H1 (cell line): ENCODE results near the gene CLN6. TPM values are rescaled to one million over a fixed set of nuclear protein-coding genes. Genes with fewer than 3 reads are reported as not detected.

ENCODE experiments used
- CTBP2 ChIP-seq: IDR thresholded peaks from 2 replicates; pipeline ENCODE4 v1.7.0; 2011; ENCODE audit warnings: borderline replicate concordance, mild to moderate bottlenecking, moderate library complexity, mixed read lengths, low read length; ENCODE audit not compliant: insufficient read depth, insufficient read length
- PHF8 ChIP-seq: fragments of 200-600 bp; sonication (generic); conservative IDR thresholded peaks from 2 replicates; pipeline ENCODE4 v1.7.1; 2012; ENCODE audit warnings: low read depth, mild to moderate bottlenecking, inconsistent platforms, low read length, moderate library complexity
- RXRA ChIP-seq: IDR thresholded peaks from 2 replicates; pipeline ENCODE4 v1.6.1; 2011; ENCODE audit warnings: low read depth, mild to moderate bottlenecking, low read length, moderate library complexity; ENCODE audit not compliant: insufficient read depth
- polyA plus RNA-seq, 7 experiments: library from polyadenylated mRNA; depleted of rRNA in 3 of 7; stranded (reverse) in 5 of 7; unstranded in 2 of 7; fragments of >200 nt in 5 of 7; fragments of 200-250 nt in 2 of 7; gene quantifications; 1 replicate in 5 of 7; 2 replicates in 1 of 7; 4 replicates in 1 of 7; pipeline versions ENCODE4 v1.2.1 to v1.2.3, GENCODE V29; 2011 to 2013; ENCODE audit warnings: missing spikeins in 2 of 7, mixed read lengths in 2 of 7
- total RNA-seq: library from RNA; stranded (reverse); fragmentation: NEBNext Ultra II Directional; extraction: Animal tissue kit (Norgen Biotek cat#: 25700); gene quantifications from 2 replicates; pipeline ENCODE4 v1.2.1, GENCODE V29; 2021
- TF ChIP-seq, protein P1 (sequence below): fragments of 300-600 bp; sonication (generic); IDR thresholded peaks from 2 replicates; pipeline ENCODE4 v1.7.1; 2012; ENCODE audit warnings: low read length, moderate library complexity, mild to moderate bottlenecking, inconsistent platforms; ENCODE audit not compliant: insufficient replicate concordance

Gene CLN6
- total and polyA plus RNA-seq, 2 of the 8 experiments (the other 6 are each of a cell fraction or from before 2014, with no cell fraction given) = 60.0 to 137 TPM

DNA sequence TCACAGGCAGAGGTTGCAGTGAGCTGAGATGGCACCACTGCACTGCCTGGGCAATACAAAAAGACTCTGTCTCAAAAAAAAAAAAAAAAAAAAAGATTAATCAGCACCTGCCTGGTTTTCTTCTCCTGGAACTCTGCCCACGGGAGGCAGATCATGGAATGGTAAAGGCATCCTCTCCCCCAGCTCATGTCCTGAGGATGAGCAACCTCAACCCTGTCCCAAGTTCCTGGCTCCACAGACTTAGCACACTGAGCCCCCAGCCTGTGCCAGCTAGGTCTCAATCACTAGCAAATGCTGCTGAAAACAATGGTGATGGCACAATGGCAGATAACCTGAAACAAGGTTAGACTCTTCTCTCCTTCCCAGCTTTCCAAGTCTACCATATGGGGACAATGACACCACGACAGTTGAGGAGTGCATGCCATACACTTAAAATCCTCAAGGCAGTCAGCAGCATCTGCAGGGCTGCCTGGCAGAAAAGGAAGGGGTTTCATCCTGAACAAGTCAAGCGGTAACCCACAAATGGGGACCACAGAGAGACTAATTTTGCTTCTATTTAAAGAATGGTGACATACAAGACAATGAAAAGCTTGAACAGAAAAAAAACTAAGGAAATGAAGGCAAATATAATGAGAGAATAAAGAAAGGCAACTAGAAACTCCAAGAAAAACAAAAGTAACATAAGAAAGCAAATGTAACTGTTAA lies 4.8 kb downstream of the CLN6 start (continued):
- no peak for TF ChIP-seq RXRA
- TF ChIP-seq, protein P1, sequence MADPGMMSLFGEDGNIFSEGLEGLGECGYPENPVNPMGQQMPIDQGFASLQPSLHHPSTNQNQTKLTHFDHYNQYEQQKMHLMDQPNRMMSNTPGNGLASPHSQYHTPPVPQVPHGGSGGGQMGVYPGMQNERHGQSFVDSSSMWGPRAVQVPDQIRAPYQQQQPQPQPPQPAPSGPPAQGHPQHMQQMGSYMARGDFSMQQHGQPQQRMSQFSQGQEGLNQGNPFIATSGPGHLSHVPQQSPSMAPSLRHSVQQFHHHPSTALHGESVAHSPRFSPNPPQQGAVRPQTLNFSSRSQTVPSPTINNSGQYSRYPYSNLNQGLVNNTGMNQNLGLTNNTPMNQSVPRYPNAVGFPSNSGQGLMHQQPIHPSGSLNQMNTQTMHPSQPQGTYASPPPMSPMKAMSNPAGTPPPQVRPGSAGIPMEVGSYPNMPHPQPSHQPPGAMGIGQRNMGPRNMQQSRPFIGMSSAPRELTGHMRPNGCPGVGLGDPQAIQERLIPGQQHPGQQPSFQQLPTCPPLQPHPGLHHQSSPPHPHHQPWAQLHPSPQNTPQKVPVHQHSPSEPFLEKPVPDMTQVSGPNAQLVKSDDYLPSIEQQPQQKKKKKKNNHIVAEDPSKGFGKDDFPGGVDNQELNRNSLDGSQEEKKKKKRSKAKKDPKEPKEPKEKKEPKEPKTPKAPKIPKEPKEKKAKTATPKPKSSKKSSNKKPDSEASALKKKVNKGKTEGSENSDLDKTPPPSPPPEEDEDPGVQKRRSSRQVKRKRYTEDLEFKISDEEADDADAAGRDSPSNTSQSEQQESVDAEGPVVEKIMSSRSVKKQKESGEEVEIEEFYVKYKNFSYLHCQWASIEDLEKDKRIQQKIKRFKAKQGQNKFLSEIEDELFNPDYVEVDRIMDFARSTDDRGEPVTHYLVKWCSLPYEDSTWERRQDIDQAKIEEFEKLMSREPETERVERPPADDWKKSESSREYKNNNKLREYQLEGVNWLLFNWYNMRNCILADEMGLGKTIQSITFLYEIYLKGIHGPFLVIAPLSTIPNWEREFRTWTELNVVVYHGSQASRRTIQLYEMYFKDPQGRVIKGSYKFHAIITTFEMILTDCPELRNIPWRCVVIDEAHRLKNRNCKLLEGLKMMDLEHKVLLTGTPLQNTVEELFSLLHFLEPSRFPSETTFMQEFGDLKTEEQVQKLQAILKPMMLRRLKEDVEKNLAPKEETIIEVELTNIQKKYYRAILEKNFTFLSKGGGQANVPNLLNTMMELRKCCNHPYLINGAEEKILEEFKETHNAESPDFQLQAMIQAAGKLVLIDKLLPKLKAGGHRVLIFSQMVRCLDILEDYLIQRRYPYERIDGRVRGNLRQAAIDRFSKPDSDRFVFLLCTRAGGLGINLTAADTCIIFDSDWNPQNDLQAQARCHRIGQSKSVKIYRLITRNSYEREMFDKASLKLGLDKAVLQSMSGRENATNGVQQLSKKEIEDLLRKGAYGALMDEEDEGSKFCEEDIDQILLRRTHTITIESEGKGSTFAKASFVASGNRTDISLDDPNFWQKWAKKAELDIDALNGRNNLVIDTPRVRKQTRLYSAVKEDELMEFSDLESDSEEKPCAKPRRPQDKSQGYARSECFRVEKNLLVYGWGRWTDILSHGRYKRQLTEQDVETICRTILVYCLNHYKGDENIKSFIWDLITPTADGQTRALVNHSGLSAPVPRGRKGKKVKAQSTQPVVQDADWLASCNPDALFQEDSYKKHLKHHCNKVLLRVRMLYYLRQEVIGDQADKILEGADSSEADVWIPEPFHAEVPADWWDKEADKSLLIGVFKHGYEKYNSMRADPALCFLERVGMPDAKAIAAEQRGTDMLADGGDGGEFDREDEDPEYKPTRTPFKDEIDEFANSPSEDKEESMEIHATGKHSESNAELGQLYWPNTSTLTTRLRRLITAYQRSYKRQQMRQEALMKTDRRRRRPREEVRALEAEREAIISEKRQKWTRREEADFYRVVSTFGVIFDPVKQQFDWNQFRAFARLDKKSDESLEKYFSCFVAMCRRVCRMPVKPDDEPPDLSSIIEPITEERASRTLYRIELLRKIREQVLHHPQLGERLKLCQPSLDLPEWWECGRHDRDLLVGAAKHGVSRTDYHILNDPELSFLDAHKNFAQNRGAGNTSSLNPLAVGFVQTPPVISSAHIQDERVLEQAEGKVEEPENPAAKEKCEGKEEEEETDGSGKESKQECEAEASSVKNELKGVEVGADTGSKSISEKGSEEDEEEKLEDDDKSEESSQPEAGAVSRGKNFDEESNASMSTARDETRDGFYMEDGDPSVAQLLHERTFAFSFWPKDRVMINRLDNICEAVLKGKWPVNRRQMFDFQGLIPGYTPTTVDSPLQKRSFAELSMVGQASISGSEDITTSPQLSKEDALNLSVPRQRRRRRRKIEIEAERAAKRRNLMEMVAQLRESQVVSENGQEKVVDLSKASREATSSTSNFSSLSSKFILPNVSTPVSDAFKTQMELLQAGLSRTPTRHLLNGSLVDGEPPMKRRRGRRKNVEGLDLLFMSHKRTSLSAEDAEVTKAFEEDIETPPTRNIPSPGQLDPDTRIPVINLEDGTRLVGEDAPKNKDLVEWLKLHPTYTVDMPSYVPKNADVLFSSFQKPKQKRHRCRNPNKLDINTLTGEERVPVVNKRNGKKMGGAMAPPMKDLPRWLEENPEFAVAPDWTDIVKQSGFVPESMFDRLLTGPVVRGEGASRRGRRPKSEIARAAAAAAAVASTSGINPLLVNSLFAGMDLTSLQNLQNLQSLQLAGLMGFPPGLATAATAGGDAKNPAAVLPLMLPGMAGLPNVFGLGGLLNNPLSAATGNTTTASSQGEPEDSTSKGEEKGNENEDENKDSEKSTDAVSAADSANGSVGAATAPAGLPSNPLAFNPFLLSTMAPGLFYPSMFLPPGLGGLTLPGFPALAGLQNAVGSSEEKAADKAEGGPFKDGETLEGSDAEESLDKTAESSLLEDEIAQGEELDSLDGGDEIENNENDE = no peak
- TF ChIP-seq PHF8 = no peak
- TF ChIP-seq CTBP2 = no peak
